Rectal smooth muscle tissue (tissue), 1 donor: Measurements from ENCODE around the gene LRTM2.
"Not testable (repeated sequence)": the region's sequence is repeated elsewhere in the genome, so short reads cannot be mapped to it uniquely, and the experiment has no call there.

Source experiments
- H3K27ac ChIP-seq: one replicate; pipeline ENCODE4 v1.7.0; 2013; ENCODE audit warnings: low read depth, low read length, inconsistent platforms
- H3K27me3 ChIP-seq: one replicate; pipeline ENCODE4 v1.7.0; 2013; ENCODE audit warnings: low read length; ENCODE audit not compliant: control insufficient read depth, insufficient read depth
- H3K36me3 ChIP-seq: one replicate; pipeline ENCODE4 v1.7.0; 2013; ENCODE audit warnings: low read length; ENCODE audit not compliant: control insufficient read depth, insufficient read depth
- H3K4me1 ChIP-seq: one replicate; pipeline ENCODE4 v1.7.0; 2013; ENCODE audit warnings: low read length; ENCODE audit not compliant: control insufficient read depth, insufficient read depth
- H3K4me3 ChIP-seq: one replicate; pipeline ENCODE4 v1.7.0; 2013; ENCODE audit warnings: low read length
- H3K9ac ChIP-seq: one replicate; pipeline ENCODE4 v1.7.0; 2013; ENCODE audit warnings: low read length

The LRTM2 gene

GRCh38 chr12:1810201-1810930 is 10.0 kb upstream of the LRTM2 start:
- Histone ChIP-seq H3K27ac (no peak overlapping the region), H3K36me3 (no peaks in the 10 kb centered on the region), H3K4me1 (no peaks in the 10 kb centered on the region), H3K4me3 (no peak overlapping the region), H3K9ac (no peak overlapping the region), H3K27me3 (no peaks in the 10 kb centered on the region)

- no peaks in the 10 kb centered on the region for H3K36me3 ChIP-seq
- no peak overlapping the region for H3K9ac ChIP-seq
- no peaks in the 10 kb centered on the region for H3K4me1 ChIP-seq
- no peaks in the 10 kb centered on the region for H3K27me3 ChIP-seq
- no peak overlapping the region for H3K4me3 ChIP-seq
- no peak overlapping the region for H3K27ac ChIP-seq
Observed at GRCh38 chr12:1810931-1811280, 9.5 kb upstream of the LRTM2 start.

GRCh38 chr12:1811281-1811947 is 9.0 kb upstream of the LRTM2 start:
- no peaks in the 10 kb centered on the region for H3K27me3 ChIP-seq
- H3K4me3 ChIP-seq: no peak overlapping the region
- H3K9ac ChIP-seq: no peak overlapping the region
- H3K4me1 ChIP-seq: no peaks in the 10 kb centered on the region
- H3K27ac ChIP-seq: no peak overlapping the region
- H3K36me3 ChIP-seq: no peaks in the 10 kb centered on the region

DNA sequence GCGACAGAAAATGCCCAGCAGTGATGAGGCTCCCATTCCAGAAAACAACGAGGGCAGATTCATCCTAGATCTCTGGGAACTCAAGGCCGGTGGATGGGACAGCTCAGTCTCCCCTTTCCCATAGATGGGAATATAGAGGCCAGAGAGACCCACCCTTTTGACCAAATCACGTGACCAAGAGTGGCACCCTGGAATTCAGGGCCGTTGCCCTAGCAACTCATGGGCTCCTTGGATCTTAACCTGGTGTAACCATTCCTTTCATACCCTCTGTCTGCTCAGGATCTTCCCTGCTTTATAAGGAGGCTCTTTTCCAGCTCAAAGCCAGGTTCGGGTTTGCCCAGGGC is 8.4 kb upstream of the LRTM2 start:
- Histone ChIP-seq H3K27ac (no peak overlapping the region), H3K36me3 (no peaks in the 10 kb centered on the region), H3K4me1 (no peaks in the 10 kb centered on the region), H3K9ac (no peak overlapping the region), H3K4me3 (no peak overlapping the region), H3K27me3 (no peaks in the 10 kb centered on the region)

GRCh38 chr12:1812650-1813302 is 7.6 kb upstream of the LRTM2 start:
- no peaks in the 10 kb centered on the region for H3K27me3 ChIP-seq
- no peak overlapping the region for H3K4me3 ChIP-seq
- no peaks in the 10 kb centered on the region for H3K4me1 ChIP-seq
- no peaks in the 10 kb centered on the region for H3K36me3 ChIP-seq
- H3K27ac ChIP-seq: peak overlapping the region; percentile 35
- no peak overlapping the region for H3K9ac ChIP-seq

- Histone ChIP-seq H3K4me3 (no peak overlapping the region), H3K4me1 (no peaks in the 10 kb centered on the region), H3K27ac (no peak overlapping the region), H3K9ac (no peak overlapping the region), H3K27me3 (no peaks in the 10 kb centered on the region), H3K36me3 (no peaks in the 10 kb centered on the region)
Observed at GRCh38 chr12:1814266-1814665, 6.1 kb upstream of the LRTM2 start.

DNA sequence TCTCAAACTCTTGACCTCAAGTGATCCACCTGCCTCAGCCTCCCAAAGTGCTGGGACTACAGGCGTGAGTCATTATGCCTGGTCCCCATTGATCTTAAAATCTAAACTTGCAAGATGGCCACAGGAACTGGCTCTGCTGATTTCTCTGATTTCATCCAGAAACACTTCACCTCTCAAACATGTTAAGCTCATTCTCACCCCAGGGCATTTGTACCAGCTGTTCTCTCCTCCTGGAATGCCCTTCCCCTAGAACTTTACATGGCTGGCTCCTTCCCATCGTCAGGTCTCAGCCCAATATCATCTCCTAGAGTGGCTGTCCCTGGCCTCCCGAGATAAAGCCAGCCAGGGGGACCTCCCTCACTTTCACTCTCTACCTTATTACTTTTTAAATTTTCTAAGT is 5.3 kb upstream of the LRTM2 start:
- no peaks in the 10 kb centered on the region for H3K4me1 ChIP-seq
- no peaks in the 10 kb centered on the region for H3K27me3 ChIP-seq
- no peaks in the 10 kb centered on the region for H3K36me3 ChIP-seq
- H3K27ac ChIP-seq: no peak overlapping the region
- H3K4me3 ChIP-seq: no peak overlapping the region
- H3K9ac ChIP-seq: no peak overlapping the region

DNA sequence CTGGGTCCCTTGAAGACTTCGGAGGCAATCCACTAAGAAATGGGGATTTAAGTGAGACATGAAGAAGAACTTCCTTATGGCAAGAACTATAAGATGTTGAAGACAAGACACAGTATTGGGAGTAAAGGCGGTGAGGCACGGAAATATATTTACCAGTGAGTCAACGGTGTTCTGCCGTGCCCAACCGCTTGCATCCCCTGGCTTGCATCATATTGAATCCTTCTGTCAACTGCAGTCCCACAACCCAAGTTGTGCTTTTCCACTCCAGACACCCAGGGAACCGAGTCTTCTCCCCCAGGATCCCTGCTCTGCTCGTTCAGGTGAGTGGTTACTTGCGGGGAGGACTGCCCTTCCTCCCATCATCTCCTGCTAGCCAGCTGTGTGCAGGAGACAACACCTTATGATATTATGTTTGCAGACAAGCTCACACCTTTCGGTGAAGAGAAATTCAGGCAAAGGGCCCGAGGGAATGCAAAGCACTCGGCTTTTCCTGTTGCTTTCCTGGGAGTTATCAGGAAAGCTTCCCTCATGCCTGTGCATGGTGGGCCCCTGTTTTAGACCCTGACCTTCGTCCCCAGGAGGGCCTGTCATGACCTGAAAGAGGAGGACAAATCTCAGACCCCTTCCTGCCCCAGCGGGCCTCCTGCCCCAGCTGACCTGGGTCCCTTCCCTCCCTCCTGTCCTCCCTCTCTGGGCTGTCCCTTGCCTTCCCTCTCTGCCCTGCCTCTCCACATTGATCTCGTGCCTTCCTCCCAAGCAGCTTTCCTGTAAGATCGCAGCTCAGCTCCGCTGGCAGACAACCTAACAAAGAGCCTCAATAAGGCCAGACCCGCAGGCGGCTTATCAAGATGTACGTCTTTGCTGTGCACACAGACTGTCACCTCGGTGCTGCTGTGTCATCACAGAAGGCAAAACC is 4.3 kb upstream of the LRTM2 start:
- Histone ChIP-seq H3K9ac (no peak overlapping the region), H3K27me3 (peaks cover 10% of the 10 kb centered on the region), H3K27ac (no peak overlapping the region), H3K4me3 (no peak overlapping the region), H3K36me3 (no peaks in the 10 kb centered on the region), H3K4me1 (no peaks in the 10 kb centered on the region)

DNA sequence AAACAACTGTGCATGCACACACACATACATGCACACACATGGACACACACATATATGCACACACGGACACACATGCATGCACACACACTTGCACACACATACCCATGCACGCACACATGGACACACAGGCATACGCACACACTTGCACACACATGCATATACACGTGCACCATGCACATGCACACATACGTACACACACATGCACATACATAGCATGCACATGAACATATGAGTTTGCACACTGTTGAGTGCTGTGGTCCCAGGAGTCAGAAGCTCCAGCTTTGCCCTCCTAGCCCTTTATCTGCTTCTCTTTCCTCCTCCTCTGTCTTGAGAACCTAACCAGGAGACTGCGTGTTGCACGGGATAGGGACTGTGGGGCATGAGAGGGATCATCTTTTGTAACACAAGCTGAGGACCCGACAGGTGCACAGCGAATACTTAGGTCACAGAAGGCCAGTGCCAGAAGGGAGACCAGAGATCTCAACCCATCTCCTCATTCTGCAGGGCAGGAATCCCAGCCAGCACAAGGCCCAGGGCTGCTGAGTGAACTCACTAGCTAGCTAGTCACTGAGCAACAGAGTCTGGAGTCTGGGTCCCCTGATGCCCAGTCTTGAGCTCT is 3.5 kb upstream of the LRTM2 start:
- Histone ChIP-seq H3K36me3 (no peaks in the 10 kb centered on the region), H3K27me3 (peaks cover 15% of the 10 kb centered on the region), H3K4me3 (no peak overlapping the region), H3K9ac (no peak overlapping the region), H3K27ac (no peak overlapping the region), H3K4me1 (no peaks in the 10 kb centered on the region)

DNA sequence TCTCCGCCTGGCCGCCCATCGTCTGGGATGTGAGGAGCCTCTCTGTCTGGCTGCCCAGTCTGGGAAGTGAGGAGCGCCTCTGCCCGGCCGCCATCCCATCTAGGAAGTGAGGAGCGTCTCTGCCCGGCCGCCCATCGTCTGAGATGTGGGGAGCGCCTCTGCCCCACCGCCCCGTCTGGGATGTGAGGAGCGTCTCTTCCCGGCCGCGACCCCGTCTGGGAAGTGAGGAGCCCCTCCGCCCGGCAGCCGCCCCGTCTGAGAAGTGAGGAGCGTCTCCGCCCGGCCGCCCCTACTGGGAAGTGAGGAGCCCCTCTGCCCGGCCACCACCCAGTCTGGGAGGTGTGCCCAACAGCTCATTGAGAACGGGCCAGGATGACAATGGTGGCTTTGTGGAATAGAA is 2.4 kb upstream of the LRTM2 start:
- not testable (repeated sequence) for H3K27ac ChIP-seq, H3K4me1 ChIP-seq, H3K4me3 ChIP-seq, H3K36me3 ChIP-seq, H3K9ac ChIP-seq
- peaks cover 17% of the 10 kb centered on the region for H3K27me3 ChIP-seq

DNA sequence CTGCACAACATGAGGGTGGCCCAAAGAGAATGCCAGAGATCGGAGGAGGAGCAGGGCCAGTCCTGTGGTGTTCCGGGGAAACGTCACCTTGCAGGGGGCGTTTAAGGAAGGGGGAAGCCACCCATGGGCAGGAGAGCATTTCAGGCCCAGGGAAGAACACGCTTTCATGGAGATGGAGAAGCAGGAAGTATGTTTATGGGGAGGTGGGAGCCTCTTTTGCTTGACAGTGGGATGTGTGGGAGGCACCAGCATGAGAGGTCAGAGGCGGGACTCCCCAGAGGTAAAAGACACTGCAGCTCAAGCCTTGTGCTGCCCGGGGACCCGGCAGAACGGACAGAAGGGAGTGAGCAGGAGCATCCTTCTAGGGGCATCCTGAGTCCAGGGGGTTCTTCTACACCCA is 1.3 kb upstream of the LRTM2 start:
- peaks cover 18% of the 10 kb centered on the region for H3K27me3 ChIP-seq
- no peaks in the 10 kb centered on the region for H3K36me3 ChIP-seq
- no peak overlapping the region for H3K4me3 ChIP-seq
- no peaks in the 10 kb centered on the region for H3K4me1 ChIP-seq
- no peak overlapping the region for H3K27ac ChIP-seq
- no peak overlapping the region for H3K9ac ChIP-seq

GRCh38 chr12:1819571-1819970 is 794 bp upstream of the LRTM2 start:
- no peak overlapping the region for H3K27ac ChIP-seq
- H3K4me1 ChIP-seq: no peaks in the 10 kb centered on the region
- H3K27me3 ChIP-seq: peaks cover 18% of the 10 kb centered on the region
- H3K9ac ChIP-seq: no peak overlapping the region
- no peak overlapping the region for H3K4me3 ChIP-seq
- H3K36me3 ChIP-seq: no peaks in the 10 kb centered on the region
